22Rv1 (cell line): ENCODE results near the gene TMEM178B.
"Not testable (repeated sequence)": the region's sequence is repeated elsewhere in the genome, so short reads cannot be mapped to it uniquely, and the experiment has no call there.

Experiments used
- ZFX ChIP-seq: fragments of 450-650 bp; IDR thresholded peaks from 2 replicates; pipeline ENCODE4 v1.6.1; 2017; ENCODE audit warnings: antibody characterized with exemption, borderline replicate concordance
- TF ChIP-seq, protein P1 (sequence below): fragments of 450-650 bp; IDR thresholded peaks from 2 replicates; pipeline ENCODE4 v1.5.1; 2017; ENCODE audit warnings: mild to moderate bottlenecking

- TF ChIP-seq, protein P1, sequence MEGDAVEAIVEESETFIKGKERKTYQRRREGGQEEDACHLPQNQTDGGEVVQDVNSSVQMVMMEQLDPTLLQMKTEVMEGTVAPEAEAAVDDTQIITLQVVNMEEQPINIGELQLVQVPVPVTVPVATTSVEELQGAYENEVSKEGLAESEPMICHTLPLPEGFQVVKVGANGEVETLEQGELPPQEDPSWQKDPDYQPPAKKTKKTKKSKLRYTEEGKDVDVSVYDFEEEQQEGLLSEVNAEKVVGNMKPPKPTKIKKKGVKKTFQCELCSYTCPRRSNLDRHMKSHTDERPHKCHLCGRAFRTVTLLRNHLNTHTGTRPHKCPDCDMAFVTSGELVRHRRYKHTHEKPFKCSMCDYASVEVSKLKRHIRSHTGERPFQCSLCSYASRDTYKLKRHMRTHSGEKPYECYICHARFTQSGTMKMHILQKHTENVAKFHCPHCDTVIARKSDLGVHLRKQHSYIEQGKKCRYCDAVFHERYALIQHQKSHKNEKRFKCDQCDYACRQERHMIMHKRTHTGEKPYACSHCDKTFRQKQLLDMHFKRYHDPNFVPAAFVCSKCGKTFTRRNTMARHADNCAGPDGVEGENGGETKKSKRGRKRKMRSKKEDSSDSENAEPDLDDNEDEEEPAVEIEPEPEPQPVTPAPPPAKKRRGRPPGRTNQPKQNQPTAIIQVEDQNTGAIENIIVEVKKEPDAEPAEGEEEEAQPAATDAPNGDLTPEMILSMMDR, result not testable (repeated sequence)
- not testable (repeated sequence) for TF ChIP-seq ZFX
Observed at GRCh38 chr7:141195722-141196121, 121.9 kb downstream of the TMEM178B start.
